IMR-90 (cell line): ENCODE results near the gene UAP1. TPM values are rescaled to one million over a fixed set of nuclear protein-coding genes. Genes with fewer than 3 reads are reported as not detected.

ENCODE experiments used
- ATAC-seq: fragments of 200-7000 bp; cut with Tn5 transposase; 2 replicates; pipeline ENCODE4 v1.9.1; 2020; ENCODE audit warnings: low read depth, mild to moderate bottlenecking, moderate library complexity
- BruUV-seq: library from RNA; stranded (reverse); fragments of 400-500 nt; replicated peaks from 2 replicates; lab custom pipeline; 2021; lab: Mats Ljungman, UMichigan
- CTCF ChIA-PET: fragments of 300-600 bp; formaldehyde crosslinking; extraction: SDS; loops from one replicate; lab custom pipeline; 2021; ENCODE audit warnings: antibody characterized with exemption; lab: Yijun Ruan, JAX
- POLR2A ChIA-PET: fragments of 300-600 bp; sonication (Branson Sonifier 250); formaldehyde crosslinking; loops from one replicate; lab custom pipeline; 2022; ENCODE audit warnings: antibody characterized with exemption; ENCODE audit not compliant: unreplicated experiment; lab: Charles Lee
- DNase-seq: peaks from one replicate; pipeline ENCODE4 v3.0.0; 2013
- H2AFZ ChIP-seq: replicated peaks from 2 replicates; pipeline ENCODE3; 2013; ENCODE audit warnings: low read length, mild to moderate bottlenecking; ENCODE audit not compliant: poor library complexity
- H2AK5ac ChIP-seq: 2 replicates; pipeline ENCODE4 v1.6.1; 2013; ENCODE audit warnings: low read depth, low read length, inconsistent platforms
- H2AK9ac ChIP-seq: replicated peaks from 2 replicates; pipeline ENCODE3; 2013; ENCODE audit warnings: mild to moderate bottlenecking, low read depth, low read length, moderate library complexity; ENCODE audit not compliant: poor library complexity
- H2BK120ac ChIP-seq: 2 replicates; pipeline ENCODE4 v1.6.1; 2013; ENCODE audit warnings: low read depth, low read length, inconsistent platforms
- H2BK15ac ChIP-seq: 3 replicates; pipeline ENCODE4 v1.6.1; 2013; ENCODE audit warnings: low read depth, low read length, inconsistent platforms
- H2BK20ac ChIP-seq: 2 replicates; pipeline ENCODE4 v1.6.1; 2013; ENCODE audit warnings: low read depth, mild to moderate bottlenecking, inconsistent platforms, low read length, moderate library complexity
- H2BK5ac ChIP-seq: 2 replicates; pipeline ENCODE4 v1.6.1; 2013; ENCODE audit warnings: mild to moderate bottlenecking, low read depth, low read length, inconsistent platforms; ENCODE audit not compliant: poor library complexity, severe bottlenecking
- H3K14ac ChIP-seq: replicated peaks from 2 replicates; pipeline ENCODE4 v1.6.1; 2013; ENCODE audit warnings: low read depth, low read length, inconsistent platforms
- H3K18ac ChIP-seq: 2 replicates; pipeline ENCODE4 v1.6.1; 2013; ENCODE audit warnings: low read depth, low read length, control low read depth
- H3K23ac ChIP-seq: 2 replicates; pipeline ENCODE4 v1.6.1; 2013; ENCODE audit warnings: low read depth, low read length, inconsistent platforms
- H3K27ac ChIP-seq: 2 replicates; pipeline ENCODE4 v1.5.1; 2013; ENCODE audit warnings: mild to moderate bottlenecking, control low read depth, low read length; ENCODE audit not compliant: insufficient read depth
- H3K27me3 ChIP-seq: 2 replicates; pipeline ENCODE4 v1.6.1; 2013; ENCODE audit warnings: low read length; ENCODE audit not compliant: control insufficient read depth, insufficient read depth
- H3K36me3 ChIP-seq: 2 replicates; pipeline ENCODE4 v1.6.1; 2013; ENCODE audit warnings: low read length, mixed read lengths; ENCODE audit not compliant: control insufficient read depth, insufficient read depth
- H3K4ac ChIP-seq: 2 replicates; pipeline ENCODE4 v1.6.1; 2013; ENCODE audit warnings: low read depth, low read length, inconsistent platforms
- H3K4me1 ChIP-seq: 2 replicates; pipeline ENCODE4 v1.6.1; 2013; ENCODE audit warnings: low read length, mixed read lengths; ENCODE audit not compliant: control insufficient read depth, insufficient read depth
- H3K4me2 ChIP-seq: 2 replicates; pipeline ENCODE4 v1.6.1; 2013; ENCODE audit warnings: low read depth, mild to moderate bottlenecking, control low read depth, low read length, moderate library complexity
- H3K4me3 ChIP-seq: 2 replicates; pipeline ENCODE4 v1.5.1; 2013; ENCODE audit warnings: low read depth, mild to moderate bottlenecking, control low read depth, low read length, moderate library complexity; ENCODE audit not compliant: insufficient read depth
- H3K56ac ChIP-seq: 2 replicates; pipeline ENCODE4 v1.6.1; 2013; ENCODE audit warnings: low read length, inconsistent platforms; ENCODE audit not compliant: insufficient read depth; ENCODE audit errors: extremely low read depth
- H3K79me1 ChIP-seq, 2 experiments: 2 replicates each; pipeline ENCODE4 v1.6.1; 2013; ENCODE audit warnings: low read length in 2 of 2, inconsistent platforms in 1 of 2, low read depth in 1 of 2
- H3K9ac ChIP-seq: 2 replicates; pipeline ENCODE4 v1.6.1; 2013; ENCODE audit warnings: low read depth, low read length, control low read depth
- H3K9me1 ChIP-seq: 2 replicates; pipeline ENCODE4 v1.6.1; 2013; ENCODE audit warnings: low read length, inconsistent platforms; ENCODE audit not compliant: insufficient read depth
- H3K9me3 ChIP-seq: 2 replicates; pipeline ENCODE4 v1.6.1; 2013; ENCODE audit warnings: low read length; ENCODE audit not compliant: control insufficient read depth, insufficient read depth
- H4K20me1 ChIP-seq: 2 replicates; pipeline ENCODE4 v1.6.1; 2013; ENCODE audit warnings: low read length, inconsistent platforms; ENCODE audit not compliant: insufficient read depth
- H4K5ac ChIP-seq: 2 replicates; pipeline ENCODE4 v1.6.1; 2013; ENCODE audit warnings: mild to moderate bottlenecking, low read depth, low read length, control low read depth
- H4K8ac ChIP-seq, 2 experiments: 2 replicates each; pipeline ENCODE4 v1.6.1; 2013; ENCODE audit warnings: low read depth in 2 of 2, low read length in 2 of 2, control low read depth in 1 of 2, inconsistent platforms in 1 of 2
- H4K91ac ChIP-seq: 2 replicates; pipeline ENCODE4 v1.6.1; 2013; ENCODE audit warnings: low read depth, low read length, inconsistent platforms; ENCODE audit not compliant: insufficient read depth
- CTCF ChIP-seq: conservative IDR thresholded peaks from 2 replicates; pipeline ENCODE4 v1.5.1; 2012; ENCODE audit warnings: mild to moderate bottlenecking, low read depth, low read length, improper control_type of control experiment
- FOS ChIP-seq: fragments of 150-350 bp; IDR thresholded peaks from 2 replicates; pipeline ENCODE4 v1.6.1; 2016; ENCODE audit warnings: low read depth, low read length
- MAZ ChIP-seq: IDR thresholded peaks from 2 replicates; pipeline ENCODE4 v1.6.1; 2012; ENCODE audit warnings: low read depth, mild to moderate bottlenecking, low read length, improper control_type of control experiment, moderate library complexity, borderline replicate concordance
- MXI1 ChIP-seq: IDR thresholded peaks from 2 replicates; pipeline ENCODE4 v1.6.1; 2012; ENCODE audit warnings: low read depth, mild to moderate bottlenecking, low read length, moderate library complexity, borderline replicate concordance
- RAD21 ChIP-seq: IDR thresholded peaks from 2 replicates; pipeline ENCODE4 v1.6.1; 2012; ENCODE audit warnings: low read length, improper control_type of control experiment
- RFX5 ChIP-seq: IDR thresholded peaks from 2 replicates; pipeline ENCODE4 v1.8.0; 2012; ENCODE audit warnings: low read depth, mild to moderate bottlenecking, low read length, moderate library complexity
- SMC3 ChIP-seq: fragments of 150-350 bp; IDR thresholded peaks from 2 replicates; pipeline ENCODE4 v1.6.1; 2016; ENCODE audit warnings: low read depth, mild to moderate bottlenecking, antibody characterized with exemption, low read length, moderate library complexity
- WGBS, 2 experiments: methylation state at CpG; one replicate each; pipeline versions ENCODE4 v1.1.5 to v1.1.7; 2013; ENCODE audit warnings: missing lambda C conversion rate in 2 of 2; ENCODE audit not compliant: insufficient read length in 1 of 2; ENCODE audit errors: extremely low coverage in 2 of 2; 5-methylcytosine and 5-hydroxymethylcytosine counted together
- dilution Hi-C: fragments of 300-500 bp; cut with HindIII; formaldehyde crosslinking; loops from one replicate; pipeline ENCODE4 v1.14.3; 2018; ENCODE audit warnings: low sequenced_read_pairs; ENCODE audit not compliant: unreplicated experiment
- in situ Hi-C: fragments of 300-500 bp; cut with MboI; formaldehyde crosslinking; loops from 3 replicates; pipeline ENCODE4 v1.14.3; 2019; ENCODE audit warnings: low sequenced_read_pairs, inconsistent platforms, mixed read lengths
- intact Hi-C: fragments of 100-400 bp; cut with micrococcal nuclease; formaldehyde crosslinking; loops from 2 replicates; pipeline ENCODE4 v1.10.0; 2022
- polyA plus RNA-seq, 3 experiments: library from polyadenylated mRNA; depleted of rRNA; stranded (reverse); fragments of >200 nt; gene quantifications; 2 replicates each; pipeline ENCODE4 v1.2.3, GENCODE V29; 2012; ENCODE audit warnings: low replicate concordance in 1 of 3
- total RNA-seq: library from RNA; depleted of rRNA; stranded (reverse); fragments of >200 nt; gene quantifications from 2 replicates; pipeline ENCODE4 v1.2.3, GENCODE V29; 2012

Gene UAP1
- total and polyA plus RNA-seq, 2 of the 4 experiments (the other 2 are of a cell fraction), result 93.4 to 196 TPM

- intact Hi-C loops (loop anchor here (10.0 kb wide), 1 partner anchor 556 kb away; no protein-coding TSS in a partner anchor), in situ Hi-C loops (no loop called here), dilution Hi-C loops (no loop called here)
- no peak overlapping the region for H2AK5ac ChIP-seq
- H4K20me1 ChIP-seq, result no peaks in the 10 kb centered on the region
- no peak overlapping the region for H2AFZ ChIP-seq
- no peak overlapping the region for H4K8ac ChIP-seq
- H3K23ac ChIP-seq, result no peak overlapping the region
- no peak overlapping the region for H4K5ac ChIP-seq
- H3K4me3 ChIP-seq, result no peak overlapping the region
- no peak overlapping the region for H3K56ac ChIP-seq
- no peaks in the 10 kb centered on the region for H3K4me1 ChIP-seq
- POLR2A ChIA-PET, result no interaction called here
- H4K91ac ChIP-seq, result no peak overlapping the region
- no peaks in the 10 kb centered on the region for H3K27me3 ChIP-seq
- H3K4me2 ChIP-seq, result no peak overlapping the region
- H3K14ac ChIP-seq, result no peak overlapping the region
- no peak overlapping the region for H2BK20ac ChIP-seq
- H3K4ac ChIP-seq, result no peak overlapping the region
- no peaks in the 10 kb centered on the region for H3K36me3 ChIP-seq
- no TSS peak for BruUV-seq
- no peak overlapping the region for H3K18ac ChIP-seq
- no peak overlapping the region for H2AK9ac ChIP-seq
- no peak overlapping the region for H2BK15ac ChIP-seq
- CTCF ChIA-PET, result interaction anchor here (0.6 to 1.2 kb wide), 2 partner anchors 181 to 689 kb away, joined by 3 to 4 read pairs; no protein-coding TSS in a partner anchor
- H2BK120ac ChIP-seq, result no peak overlapping the region
- no peak overlapping the region for H3K9ac ChIP-seq
- no peak for DNase-seq
- no peak overlapping the region for H3K27ac ChIP-seq
- no peaks in the 10 kb centered on the region; the same call in 1 of the 2 replicates for H3K9me3 ChIP-seq
- TF ChIP-seq FOS (no peak), RFX5 (no peak), MXI1 (no peak), MAZ (no peak), SMC3 (no peak), RAD21 (no peak), CTCF (no peak)
- H3K79me1 ChIP-seq, result no peaks in the 10 kb centered on the region
- no peaks in the 10 kb centered on the region for H3K9me1 ChIP-seq
- WGBS, 2 experiments, result no CpG with 5 or more reads among the region's 3 CpGs
- no peak overlapping the region for H2BK5ac ChIP-seq
- ATAC-seq, result no peak
Measured at GRCh38 chr1:162619076-162619475, 57.6 kb downstream of the UAP1 start.
